GM19239 (cell line): ENCODE measurements around the gene DUSP6.

Experiments
- DNase-seq: peaks from one replicate; pipeline ENCODE4 v3.0.0; 2011; ENCODE audit warnings: low spot score; ENCODE audit not compliant: insufficient read length
- FAIRE-seq: peaks from 2 replicates; lab custom pipeline; 2011; peaks lifted over from hg19 to GRCh38; lab: Jason Lieb, UNC

DUSP6 gene

GRCh38 chr12:89334548-89335169 lies 17.6 kb downstream of the DUSP6 start:
- no peak for DNase-seq
- no peak for FAIRE-seq

DNA sequence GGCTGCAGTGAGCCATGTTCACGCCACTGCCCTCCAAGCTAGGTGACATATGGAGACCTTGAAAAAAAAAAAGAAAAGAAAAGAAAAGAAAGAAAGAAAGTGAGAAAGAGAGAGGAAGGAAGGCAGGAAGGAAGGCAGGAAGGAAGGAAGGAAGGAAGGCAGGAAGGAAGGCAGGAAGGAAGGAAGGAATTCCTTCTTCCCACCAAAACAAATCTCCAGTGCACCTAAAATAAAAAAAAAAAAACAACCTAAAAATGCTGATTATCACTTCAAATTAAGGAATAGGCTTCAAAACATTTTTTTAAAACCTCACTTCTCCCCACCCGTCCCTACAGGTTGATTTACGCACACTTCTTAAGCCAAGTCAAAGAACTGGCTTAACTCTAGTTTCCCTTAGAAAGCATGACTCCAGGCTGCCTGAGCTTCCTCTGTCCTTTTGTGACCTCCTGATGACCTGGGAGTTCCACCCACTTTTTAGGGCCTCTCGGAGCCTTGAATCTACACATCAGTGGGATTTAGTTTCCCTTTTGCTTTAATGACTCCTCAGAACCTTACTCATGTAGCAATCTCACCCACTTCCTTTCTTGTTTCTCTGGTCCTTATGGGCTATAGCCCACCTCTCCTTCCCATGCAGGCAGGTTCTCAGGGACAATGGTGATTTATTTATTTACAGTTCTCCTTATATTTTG lies 18.6 kb downstream of the DUSP6 start:
- DNase-seq (no peak), FAIRE-seq (no peak)

DNA sequence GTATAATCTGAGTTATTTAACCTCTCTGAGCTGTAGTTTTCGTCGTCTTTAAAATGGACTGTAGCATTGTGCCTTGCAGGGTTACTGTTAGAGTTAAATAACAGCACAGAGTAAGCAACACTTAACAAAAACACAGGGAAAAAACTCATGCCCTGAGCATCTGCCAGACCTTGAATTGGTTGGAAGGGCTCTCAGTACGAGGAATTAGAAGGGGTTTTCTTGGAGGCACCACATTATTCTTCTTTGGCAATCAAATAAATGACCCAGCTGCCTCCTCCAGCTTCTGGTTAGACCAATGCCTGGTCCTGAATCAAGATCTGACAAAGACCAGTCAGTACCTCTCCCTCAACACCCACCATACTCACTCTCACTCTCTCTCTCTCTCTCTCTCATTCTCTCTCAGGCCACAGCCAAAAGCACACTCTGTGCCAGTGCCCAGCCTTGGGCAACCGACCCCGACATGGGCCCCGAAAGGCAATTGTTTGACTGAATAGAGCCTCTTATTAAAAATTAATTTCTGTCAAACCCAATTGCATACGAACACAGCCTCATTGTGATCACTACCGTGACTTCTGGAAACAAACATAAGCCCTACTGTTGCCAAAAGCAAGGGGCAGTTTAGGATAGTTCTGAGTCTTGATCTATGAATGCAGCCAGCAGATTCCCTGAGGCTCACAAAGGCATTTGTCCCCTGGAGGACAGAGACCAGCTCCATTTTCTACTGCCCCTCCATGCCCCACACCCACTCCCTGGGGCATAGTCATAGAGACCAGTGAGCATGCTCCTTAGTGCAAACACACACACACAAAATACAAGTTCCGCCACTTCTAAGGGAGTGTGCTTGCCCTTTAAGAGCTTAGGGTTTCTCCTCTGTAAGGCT lies 23.9 kb downstream of the DUSP6 start:
- FAIRE-seq (no peak), DNase-seq (no peak)

- FAIRE-seq (no peak), DNase-seq (no peak)
Measured at GRCh38 chr12:89327486-89328094, 24.7 kb downstream of the DUSP6 start.

DNA sequence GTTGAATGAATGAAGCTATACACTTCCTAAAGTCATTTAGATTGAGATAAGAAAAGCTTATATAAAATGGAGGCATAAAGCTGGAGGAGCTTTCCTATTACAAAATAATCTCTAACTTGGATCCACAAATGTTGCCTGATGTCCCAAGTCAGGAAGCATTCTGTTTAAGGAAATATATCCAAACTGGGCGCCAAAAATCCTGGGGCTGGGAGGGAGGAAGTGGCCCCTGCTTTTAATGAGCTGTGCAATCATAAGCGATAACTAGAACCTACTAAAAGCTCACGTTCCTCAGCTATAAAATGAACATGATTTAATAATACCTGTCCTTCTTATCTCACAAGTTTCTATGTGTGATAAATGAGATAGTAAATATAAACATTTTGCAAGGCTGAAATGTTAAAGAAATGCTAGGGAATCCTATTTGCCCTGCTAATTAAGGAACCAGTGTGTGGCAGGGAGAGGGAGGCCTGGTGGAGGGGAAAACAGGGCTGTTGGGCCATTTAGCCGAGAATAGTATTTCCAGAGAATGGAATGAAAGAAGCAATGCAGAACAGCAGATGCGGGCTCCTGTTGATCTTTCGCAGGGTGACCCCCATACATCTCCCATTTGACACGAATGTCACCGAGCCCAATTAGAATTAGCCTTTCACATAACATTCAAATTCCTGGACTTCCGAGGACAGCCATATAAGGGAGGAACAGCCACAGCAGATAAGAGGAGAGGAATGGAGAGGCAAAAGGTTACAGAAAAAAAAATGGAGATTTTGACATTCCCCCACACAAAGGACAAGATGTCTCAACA lies 25.9 kb downstream of the DUSP6 start:
- FAIRE-seq: no peak

GRCh38 chr12:89325495-89325894 lies 26.8 kb downstream of the DUSP6 start:
- DNase-seq: no peak
- no peak for FAIRE-seq

More for the DNA sequence above, 25.9 kb downstream of the DUSP6 start:
- DNase-seq: no peak

DNA sequence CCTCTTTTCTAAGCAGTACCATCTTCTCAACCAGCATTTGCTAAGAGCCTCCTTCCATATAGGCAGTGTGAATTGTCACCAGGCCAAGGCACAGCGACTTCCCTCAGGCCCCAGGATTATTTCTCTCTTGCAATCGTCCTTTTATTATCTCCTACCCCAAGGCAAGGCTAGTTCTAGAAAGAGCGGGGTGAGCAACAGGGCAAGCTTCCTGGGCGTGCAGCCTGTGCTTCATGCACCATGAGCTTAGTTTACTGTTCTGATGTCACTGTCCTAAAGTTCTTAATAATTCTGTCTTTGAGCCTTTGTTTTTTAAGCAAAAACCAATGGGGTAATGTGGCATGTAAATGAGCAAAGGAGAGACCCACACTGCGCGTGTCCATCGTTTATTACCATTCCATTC lies 27.9 kb downstream of the DUSP6 start:
- no peak for DNase-seq
- no peak for FAIRE-seq

DNA sequence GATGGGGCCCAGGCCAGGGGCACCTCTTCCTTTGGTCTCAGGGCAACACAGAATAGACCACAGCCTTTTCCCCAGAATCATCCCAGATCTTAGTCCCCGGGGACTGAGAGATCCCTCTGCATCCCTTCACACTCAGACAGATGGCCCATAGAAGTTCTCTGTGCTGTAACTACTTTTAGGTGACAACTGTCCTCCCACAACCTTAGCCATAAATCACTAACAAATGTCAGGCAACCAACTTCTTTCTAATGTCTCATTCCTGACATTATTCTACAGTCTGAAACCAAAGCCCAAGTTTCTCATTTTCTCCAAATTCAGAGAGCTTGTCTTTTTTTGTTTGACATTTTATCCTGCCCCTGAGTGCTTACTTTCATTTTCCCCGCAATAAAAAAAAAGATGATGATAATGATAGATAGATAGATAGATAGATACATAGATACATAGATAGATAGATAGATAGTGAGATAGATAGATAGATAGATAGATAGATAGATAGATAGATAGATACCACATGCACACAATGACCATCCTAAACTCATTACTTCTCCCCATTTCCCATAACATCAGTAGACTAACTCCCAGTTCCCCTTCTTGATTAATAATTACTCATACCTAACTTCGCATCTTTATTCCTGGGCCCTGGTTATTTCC lies 28.6 kb downstream of the DUSP6 start:
- no peak for FAIRE-seq
- no peak for DNase-seq

DNA sequence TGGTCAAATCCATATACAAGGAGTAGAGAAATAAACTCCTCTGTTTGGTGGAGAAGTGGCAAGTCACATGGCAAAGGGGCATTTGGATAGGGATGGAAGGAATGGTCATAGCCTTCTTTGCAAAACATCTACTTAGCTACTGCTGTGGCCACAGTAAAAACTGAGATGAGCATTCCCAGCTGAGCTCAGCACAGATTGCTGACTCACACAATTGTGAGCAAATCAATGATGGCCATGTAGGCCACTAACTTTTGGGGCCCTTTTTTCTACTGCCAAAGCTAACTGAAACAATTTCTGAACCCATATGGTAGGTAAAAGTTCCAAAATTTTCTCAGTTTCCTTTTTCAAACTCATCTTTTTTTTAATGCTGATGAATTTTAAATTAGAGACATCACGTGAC lies 31.6 kb downstream of the DUSP6 start:
- FAIRE-seq (no peak), DNase-seq (no peak)

- no peak for DNase-seq
- FAIRE-seq: no peak
Measured at GRCh38 chr12:89319606-89320005, 32.7 kb downstream of the DUSP6 start.

GRCh38 chr12:89319122-89319521 lies 33.2 kb downstream of the DUSP6 start:
- FAIRE-seq: no peak
- no peak for DNase-seq

DNA sequence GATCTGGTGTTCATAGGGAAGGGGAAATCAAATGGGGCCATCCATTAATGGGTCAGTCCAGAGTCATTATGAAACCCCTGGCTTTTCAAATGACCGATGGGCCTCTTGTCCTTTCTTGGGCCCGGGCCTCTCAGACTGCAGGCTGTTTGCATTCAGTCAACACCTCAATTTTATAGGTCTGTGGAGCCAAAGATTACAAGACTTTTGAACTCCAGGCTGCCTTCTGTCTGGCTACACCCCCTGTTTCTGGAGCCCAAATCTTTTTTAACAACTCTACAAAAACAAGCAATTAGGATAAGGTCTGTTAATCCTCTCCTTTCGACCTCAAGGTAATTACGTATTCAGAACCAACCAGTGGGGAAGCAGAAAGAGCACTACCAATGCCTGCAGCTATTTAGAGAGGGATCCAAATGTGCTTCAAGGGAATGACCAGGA lies 35.6 kb downstream of the DUSP6 start:
- no peak for DNase-seq
- FAIRE-seq: no peak

- no peak for FAIRE-seq
- no peak for DNase-seq
Measured at GRCh38 chr12:89314060-89314761, 38.1 kb downstream of the DUSP6 start.

- DNase-seq: no peak
- no peak for FAIRE-seq
Measured at GRCh38 chr12:89311703-89312293, 40.5 kb downstream of the DUSP6 start.

DNA sequence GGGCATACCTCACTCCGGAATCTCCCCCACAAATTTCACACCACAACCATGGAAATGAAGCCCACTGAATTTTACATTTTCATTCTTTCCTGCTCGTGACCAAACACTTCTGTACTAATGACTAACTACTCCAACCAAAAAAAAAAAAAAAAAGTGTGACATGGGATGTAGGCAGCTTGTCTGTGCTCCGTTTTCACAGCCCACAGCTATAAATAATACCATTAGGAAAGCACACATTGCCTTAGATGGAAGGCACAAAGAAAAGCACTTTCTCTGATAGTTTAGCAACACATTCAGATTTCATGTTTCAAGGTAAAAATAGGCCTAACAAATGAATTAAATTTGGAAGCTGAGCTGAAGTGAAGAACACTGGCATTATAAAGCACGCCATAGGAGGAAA lies 42.5 kb downstream of the DUSP6 start:
- no peak for DNase-seq
- FAIRE-seq: no peak

- no peak for DNase-seq
- FAIRE-seq: no peak
Measured at GRCh38 chr12:89309440-89309802, 42.9 kb downstream of the DUSP6 start.

DNA sequence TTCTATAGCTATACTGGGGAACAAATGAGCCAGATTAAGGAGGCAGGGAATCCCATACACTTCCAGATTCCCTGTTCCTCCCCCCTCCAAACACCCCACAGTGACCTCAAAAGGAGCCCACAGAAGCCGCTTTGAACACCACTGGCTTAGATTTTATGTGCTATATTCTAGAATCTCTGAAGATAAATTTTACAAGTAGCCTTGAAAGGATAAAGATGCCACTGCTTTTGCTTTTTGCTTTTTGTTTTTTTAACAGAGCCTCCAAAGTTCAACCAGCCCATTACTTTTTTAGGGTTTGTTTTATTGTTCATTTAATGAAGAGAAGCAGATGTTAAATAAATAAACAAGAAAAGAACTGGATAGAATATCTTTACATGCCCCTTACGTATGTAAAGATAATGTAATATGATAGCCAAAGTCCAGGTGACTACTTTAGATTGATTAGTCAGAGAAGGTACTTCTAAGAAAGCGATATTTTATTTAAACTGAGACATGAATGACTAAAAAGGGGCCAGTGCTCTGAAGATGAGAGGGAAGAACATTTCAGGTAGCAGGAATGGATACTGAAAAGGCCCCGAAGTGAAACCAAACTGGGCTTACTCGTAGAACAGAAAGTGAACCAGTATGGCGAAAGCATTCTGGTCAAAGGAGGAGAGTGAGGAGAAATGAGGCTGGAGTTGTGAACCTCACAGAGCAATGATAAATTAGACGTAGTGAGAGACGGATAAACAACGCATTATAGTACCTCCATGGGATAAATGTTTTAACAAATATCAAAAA lies 44.6 kb downstream of the DUSP6 start:
- FAIRE-seq: no peak

More for the DNA sequence above, 44.6 kb downstream of the DUSP6 start:
- DNase-seq: no peak
